ENCODE measurements around the gene DNAH2.

DNA sequence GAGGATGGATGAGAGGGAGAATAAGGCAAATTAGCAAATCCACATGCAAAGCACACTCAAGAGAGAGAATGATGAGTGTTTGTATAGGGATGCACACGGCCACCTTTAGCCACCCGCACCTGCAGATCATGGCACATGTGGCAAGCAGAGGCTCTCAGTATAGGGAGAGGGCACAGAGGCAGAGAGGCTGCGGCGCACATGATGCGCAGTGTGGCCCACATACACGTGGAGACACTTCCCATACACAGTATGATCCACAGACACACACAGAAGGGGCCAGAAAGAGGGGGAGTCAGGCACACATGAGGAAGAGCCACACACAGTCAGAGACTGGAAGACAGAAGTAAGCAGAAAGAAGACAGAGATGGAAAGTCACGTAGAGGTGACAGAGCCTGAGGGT, 164.5 kb downstream of the DNAH2 start:
- TF ChIP-seq, protein P1, sequence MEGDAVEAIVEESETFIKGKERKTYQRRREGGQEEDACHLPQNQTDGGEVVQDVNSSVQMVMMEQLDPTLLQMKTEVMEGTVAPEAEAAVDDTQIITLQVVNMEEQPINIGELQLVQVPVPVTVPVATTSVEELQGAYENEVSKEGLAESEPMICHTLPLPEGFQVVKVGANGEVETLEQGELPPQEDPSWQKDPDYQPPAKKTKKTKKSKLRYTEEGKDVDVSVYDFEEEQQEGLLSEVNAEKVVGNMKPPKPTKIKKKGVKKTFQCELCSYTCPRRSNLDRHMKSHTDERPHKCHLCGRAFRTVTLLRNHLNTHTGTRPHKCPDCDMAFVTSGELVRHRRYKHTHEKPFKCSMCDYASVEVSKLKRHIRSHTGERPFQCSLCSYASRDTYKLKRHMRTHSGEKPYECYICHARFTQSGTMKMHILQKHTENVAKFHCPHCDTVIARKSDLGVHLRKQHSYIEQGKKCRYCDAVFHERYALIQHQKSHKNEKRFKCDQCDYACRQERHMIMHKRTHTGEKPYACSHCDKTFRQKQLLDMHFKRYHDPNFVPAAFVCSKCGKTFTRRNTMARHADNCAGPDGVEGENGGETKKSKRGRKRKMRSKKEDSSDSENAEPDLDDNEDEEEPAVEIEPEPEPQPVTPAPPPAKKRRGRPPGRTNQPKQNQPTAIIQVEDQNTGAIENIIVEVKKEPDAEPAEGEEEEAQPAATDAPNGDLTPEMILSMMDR (IDR thresholded peaks at IDR 0.05; ENCODE audit: poor library complexity, severe bottlenecking): no peak
- TF ChIP-seq POLR2AphosphoS5 (IDR thresholded peaks at IDR 0.05) (no peak), TAF1 (IDR thresholded peaks at IDR 0.05; ENCODE audit: low read depth) (no peak), EZH2 (IDR thresholded peaks at IDR 0.05; ENCODE audit: borderline replicate concordance, insufficient read depth, low read length, poor library complexity, severe bottlenecking) (no peak)
